DOHH2 (cell line): ENCODE measurements around the gene PTGDR2.

ENCODE experiments used
- H3F3A ChIP-seq: fragments of 200-600 bp; sonication (generic), shearing (Covaris generic); 2 replicates; pipeline ENCODE4 v1.6.0; 2016; ENCODE audit warnings: antibody characterized with exemption, mild to moderate bottlenecking; ENCODE audit not compliant: control insufficient read depth, insufficient read depth
- H3K27ac ChIP-seq: fragments of 200-600 bp; sonication (generic); 2 replicates; pipeline ENCODE4 v1.5.1; 2014; ENCODE audit warnings: low read depth, mild to moderate bottlenecking, low read length, moderate library complexity
- H3K27me3 ChIP-seq: fragments of 200-600 bp; sonication (generic); 2 replicates; pipeline ENCODE4 v1.6.1; 2014; ENCODE audit warnings: mild to moderate bottlenecking, low read length, mixed read lengths; ENCODE audit not compliant: control insufficient read depth
- H3K36me3 ChIP-seq: fragments of 200-600 bp; sonication (generic); 2 replicates; pipeline ENCODE4 v1.6.1; 2014; ENCODE audit warnings: mild to moderate bottlenecking, low read length, moderate library complexity, mixed read lengths; ENCODE audit not compliant: control insufficient read depth
- H3K4me1 ChIP-seq: fragments of 200-600 bp; sonication (generic); 2 replicates; pipeline ENCODE4 v1.6.1; 2014; ENCODE audit warnings: mild to moderate bottlenecking, low read length, mixed read lengths; ENCODE audit not compliant: control insufficient read depth
- H3K4me2 ChIP-seq: fragments of 200-600 bp; sonication (generic); 2 replicates; pipeline ENCODE4 v1.6.0; 2014; ENCODE audit warnings: mild to moderate bottlenecking, low read length, moderate library complexity
- H3K4me3 ChIP-seq: fragments of 200-600 bp; sonication (generic); 2 replicates; pipeline ENCODE4 v1.5.1; 2014; ENCODE audit warnings: mild to moderate bottlenecking, low read length, mixed read lengths
- H3K79me2 ChIP-seq: fragments of 200-600 bp; sonication (generic); 2 replicates; pipeline ENCODE4 v1.6.1; 2014; ENCODE audit warnings: mild to moderate bottlenecking, low read length, mixed read lengths; ENCODE audit not compliant: control insufficient read depth
- H3K9me2 ChIP-seq: fragments of 200-600 bp; sonication (generic); replicated peaks from 2 replicates; pipeline ENCODE4 v1.6.1; 2014; ENCODE audit warnings: mild to moderate bottlenecking, low read length, mixed read lengths; ENCODE audit not compliant: control insufficient read depth
- H3K9me3 ChIP-seq: fragments of 200-600 bp; sonication (generic); 2 replicates; pipeline ENCODE4 v1.6.1; 2014; ENCODE audit warnings: antibody characterized with exemption, low read length, mixed read lengths; ENCODE audit not compliant: control insufficient read depth, insufficient read depth
- H4K20me1 ChIP-seq: fragments of 200-600 bp; sonication (generic); 2 replicates; pipeline ENCODE4 v1.6.0; 2014; ENCODE audit warnings: low read depth, mild to moderate bottlenecking, antibody characterized with exemption, low read length, moderate library complexity; ENCODE audit not compliant: control insufficient read depth, insufficient read depth
- EZH2phosphoT487 ChIP-seq: fragments of 200-600 bp; sonication (generic); IDR thresholded peaks from 2 replicates; pipeline ENCODE4 v1.6.1; 2017; ENCODE audit warnings: borderline replicate concordance, mild to moderate bottlenecking, antibody characterized with exemption, low read length, moderate library complexity, mixed read lengths
- TF ChIP-seq, protein P1 (sequence below): fragments of 200-600 bp; sonication (generic); IDR thresholded peaks from one replicate; pipeline ENCODE4 v1.5.1; 2014; ENCODE audit warnings: antibody characterized with exemption, mild to moderate bottlenecking, low read depth, low read length; ENCODE audit not compliant: poor library complexity, severe bottlenecking

Gene PTGDR2

DNA sequence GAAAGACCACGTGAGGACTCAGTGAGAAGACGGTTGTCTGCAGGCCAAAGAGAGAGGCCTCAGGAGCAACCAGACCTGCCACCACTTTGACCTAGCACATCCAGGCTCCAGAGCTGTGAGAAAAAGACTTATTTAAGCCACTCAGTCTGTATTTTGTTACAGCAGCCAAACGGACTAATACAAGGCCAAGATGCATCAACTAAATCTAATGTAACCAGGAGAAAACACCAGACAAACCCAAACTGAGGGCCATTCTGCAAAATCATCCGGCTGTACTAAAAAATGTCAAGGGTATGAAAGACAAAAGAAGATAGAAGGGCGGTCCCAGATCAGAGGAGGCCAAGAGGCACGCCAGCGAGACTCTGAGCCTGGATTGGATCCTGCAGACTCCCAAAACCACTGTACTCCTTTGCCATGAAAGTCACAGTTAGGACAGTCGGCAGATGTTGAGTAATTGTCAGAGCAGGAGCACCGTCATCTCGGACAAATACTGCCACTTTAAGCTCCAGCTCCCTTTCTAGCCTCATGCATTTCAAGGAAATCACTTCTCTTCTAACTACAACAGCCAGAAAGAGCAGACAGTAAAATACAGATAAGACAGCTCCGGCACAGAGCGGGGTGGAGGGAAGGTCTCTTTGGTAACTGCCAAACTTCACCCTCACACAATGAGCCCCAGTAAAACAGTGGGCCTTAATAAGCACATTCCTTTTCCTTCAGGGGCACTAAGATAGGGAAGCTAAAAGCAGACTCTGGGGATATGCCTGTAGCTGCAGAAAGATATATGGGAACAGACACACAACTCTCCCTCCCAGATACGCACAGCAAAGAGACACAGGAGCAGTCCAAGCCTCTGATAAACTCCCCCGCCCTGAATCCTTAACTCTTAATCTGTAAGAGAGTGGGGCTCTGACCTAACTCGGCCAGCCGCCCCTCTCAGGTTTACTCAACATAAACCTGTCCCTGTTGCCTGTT, 8.1 kb upstream of the PTGDR2 start:
- no peaks in the 10 kb centered on the region for H3K9me3 ChIP-seq
- H3F3A ChIP-seq: no peaks in the 10 kb centered on the region
- no peak overlapping the region for H3K4me2 ChIP-seq
- H3K79me2 ChIP-seq: no peaks in the 10 kb centered on the region
- H3K4me1 ChIP-seq: peaks cover 4% of the 10 kb centered on the region
- no peaks in the 10 kb centered on the region; the same call in 1 of the 2 replicates for H3K27me3 ChIP-seq
- H3K27ac ChIP-seq: no peak overlapping the region
- H3K36me3 ChIP-seq: no peaks in the 10 kb centered on the region
- no peaks in the 10 kb centered on the region for H4K20me1 ChIP-seq
- TF ChIP-seq EZH2phosphoT487: no peak
- TF ChIP-seq, protein P1, sequence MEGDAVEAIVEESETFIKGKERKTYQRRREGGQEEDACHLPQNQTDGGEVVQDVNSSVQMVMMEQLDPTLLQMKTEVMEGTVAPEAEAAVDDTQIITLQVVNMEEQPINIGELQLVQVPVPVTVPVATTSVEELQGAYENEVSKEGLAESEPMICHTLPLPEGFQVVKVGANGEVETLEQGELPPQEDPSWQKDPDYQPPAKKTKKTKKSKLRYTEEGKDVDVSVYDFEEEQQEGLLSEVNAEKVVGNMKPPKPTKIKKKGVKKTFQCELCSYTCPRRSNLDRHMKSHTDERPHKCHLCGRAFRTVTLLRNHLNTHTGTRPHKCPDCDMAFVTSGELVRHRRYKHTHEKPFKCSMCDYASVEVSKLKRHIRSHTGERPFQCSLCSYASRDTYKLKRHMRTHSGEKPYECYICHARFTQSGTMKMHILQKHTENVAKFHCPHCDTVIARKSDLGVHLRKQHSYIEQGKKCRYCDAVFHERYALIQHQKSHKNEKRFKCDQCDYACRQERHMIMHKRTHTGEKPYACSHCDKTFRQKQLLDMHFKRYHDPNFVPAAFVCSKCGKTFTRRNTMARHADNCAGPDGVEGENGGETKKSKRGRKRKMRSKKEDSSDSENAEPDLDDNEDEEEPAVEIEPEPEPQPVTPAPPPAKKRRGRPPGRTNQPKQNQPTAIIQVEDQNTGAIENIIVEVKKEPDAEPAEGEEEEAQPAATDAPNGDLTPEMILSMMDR: no peak
- no peaks in the 10 kb centered on the region for H3K9me2 ChIP-seq
- H3K4me3 ChIP-seq: no peak overlapping the region

DNA sequence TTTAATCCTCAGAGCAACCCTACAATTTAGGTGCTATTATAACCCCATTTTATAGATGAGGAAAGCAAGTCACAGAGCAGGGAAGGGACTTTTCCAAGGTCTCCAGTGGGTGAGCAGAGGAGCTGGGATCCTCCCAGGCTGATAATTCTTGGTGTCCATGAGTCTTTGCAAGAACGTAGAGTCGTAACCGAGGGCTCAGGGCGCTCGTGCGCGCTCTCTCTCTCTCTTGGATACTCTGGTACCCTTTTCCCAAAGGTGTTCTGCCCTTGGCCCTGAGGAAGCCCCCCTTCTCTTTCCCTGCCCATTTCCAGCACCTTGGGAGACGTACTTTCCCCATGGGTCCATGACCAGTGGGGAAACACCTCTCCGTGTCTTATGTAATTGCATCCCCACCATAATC, 6.4 kb upstream of the PTGDR2 start:
- Histone ChIP-seq H3K4me2 (no peak overlapping the region), H4K20me1 (no peaks in the 10 kb centered on the region), H3K36me3 (no peaks in the 10 kb centered on the region), H3K79me2 (no peaks in the 10 kb centered on the region), H3K27ac (no peak overlapping the region), H3F3A (no peaks in the 10 kb centered on the region), H3K4me1 (peaks cover 11% of the 10 kb centered on the region), H3K9me3 (no peaks in the 10 kb centered on the region), H3K27me3 (no peaks in the 10 kb centered on the region; the same call in 1 of the 2 replicates), H3K4me3 (no peak overlapping the region), H3K9me2 (no peaks in the 10 kb centered on the region)
- no peak for TF ChIP-seq EZH2phosphoT487
- TF ChIP-seq, protein P1: no peak

DNA sequence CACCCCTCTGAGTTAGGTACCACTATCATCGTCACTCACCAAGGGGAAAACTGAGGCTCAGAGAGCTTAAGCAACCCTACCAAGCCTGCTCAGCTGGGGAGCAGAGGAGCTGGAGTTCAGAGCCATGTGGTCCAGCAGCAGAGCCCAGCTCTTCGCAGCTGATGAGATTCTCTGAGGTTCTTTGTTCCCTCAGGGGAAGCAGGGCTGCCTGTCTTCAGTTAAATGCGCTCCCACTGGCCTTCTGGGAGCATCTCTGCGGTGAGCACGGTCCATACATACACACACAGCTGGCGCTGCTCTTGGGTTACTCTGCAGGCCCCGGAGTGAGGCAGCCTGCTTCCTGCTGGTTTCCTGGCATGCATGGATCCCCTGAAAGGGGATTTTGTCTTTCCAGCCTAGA, 5.2 kb upstream of the PTGDR2 start:
- Histone ChIP-seq H3K36me3 (no peaks in the 10 kb centered on the region), H3F3A (no peaks in the 10 kb centered on the region), H3K79me2 (no peaks in the 10 kb centered on the region), H3K9me2 (no peaks in the 10 kb centered on the region), H3K4me1 (peaks cover 11% of the 10 kb centered on the region), H3K27ac (no peak overlapping the region), H3K27me3 (no peaks in the 10 kb centered on the region; the same call in 1 of the 2 replicates), H3K4me2 (no peak overlapping the region), H3K4me3 (no peak overlapping the region), H4K20me1 (no peaks in the 10 kb centered on the region), H3K9me3 (no peaks in the 10 kb centered on the region)
- TF ChIP-seq EZH2phosphoT487: no peak
- TF ChIP-seq, protein P1: no peak
